IgD-negative memory B cell (primary cell): ENCODE results near the gene MS4A12. TPM values are rescaled to one million over a fixed set of nuclear protein-coding genes. Genes with fewer than 3 reads are reported as not detected.
"Not testable (repeated sequence)": the region's sequence is repeated elsewhere in the genome, so short reads cannot be mapped to it uniquely, and the experiment has no call there.

ENCODE experiments used
- H3K27ac Mint-ChIP-seq, 3 donors: one replicate each; pipeline ENCODE4 v1.8.0; 2020 to 2022; ENCODE audit warnings: mild to moderate bottlenecking in 3 of 3, mixed read lengths in 3 of 3, moderate library complexity in 1 of 3
- H3K27me3 Mint-ChIP-seq: one replicate; pipeline ENCODE4 v1.8.0; 2021; ENCODE audit warnings: mixed read lengths
- H3K36me3 Mint-ChIP-seq: one replicate; pipeline ENCODE4 v1.8.0; 2020; ENCODE audit warnings: mild to moderate bottlenecking, mixed read lengths
- H3K4me1 Mint-ChIP-seq, 3 donors: one replicate each; pipeline ENCODE4 v1.8.0; 2020 to 2022; ENCODE audit warnings: mixed read lengths in 3 of 3, mild to moderate bottlenecking in 1 of 3
- H3K4me3 Mint-ChIP-seq, 4 donors: one replicate each; pipeline ENCODE4 v1.8.0; 2020 to 2022; ENCODE audit warnings: mild to moderate bottlenecking in 4 of 4, mixed read lengths in 4 of 4, moderate library complexity in 3 of 4
- H3K9me3 Mint-ChIP-seq, 3 donors: one replicate each; pipeline ENCODE4 v1.8.0; 2020 to 2021; ENCODE audit warnings: mixed read lengths in 3 of 3, mild to moderate bottlenecking in 1 of 3
- polyA plus RNA-seq: library from polyadenylated mRNA; unstranded; fragments of 300-500 nt; fragmentation: Illumina TruSeq; gene quantifications from one replicate; pipeline ENCODE4 v1.2.3, GENCODE V29; 2021

Gene MS4A12, protein sequence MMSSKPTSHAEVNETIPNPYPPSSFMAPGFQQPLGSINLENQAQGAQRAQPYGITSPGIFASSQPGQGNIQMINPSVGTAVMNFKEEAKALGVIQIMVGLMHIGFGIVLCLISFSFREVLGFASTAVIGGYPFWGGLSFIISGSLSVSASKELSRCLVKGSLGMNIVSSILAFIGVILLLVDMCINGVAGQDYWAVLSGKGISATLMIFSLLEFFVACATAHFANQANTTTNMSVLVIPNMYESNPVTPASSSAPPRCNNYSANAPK
- not detected for polyA plus RNA-seq

DNA sequence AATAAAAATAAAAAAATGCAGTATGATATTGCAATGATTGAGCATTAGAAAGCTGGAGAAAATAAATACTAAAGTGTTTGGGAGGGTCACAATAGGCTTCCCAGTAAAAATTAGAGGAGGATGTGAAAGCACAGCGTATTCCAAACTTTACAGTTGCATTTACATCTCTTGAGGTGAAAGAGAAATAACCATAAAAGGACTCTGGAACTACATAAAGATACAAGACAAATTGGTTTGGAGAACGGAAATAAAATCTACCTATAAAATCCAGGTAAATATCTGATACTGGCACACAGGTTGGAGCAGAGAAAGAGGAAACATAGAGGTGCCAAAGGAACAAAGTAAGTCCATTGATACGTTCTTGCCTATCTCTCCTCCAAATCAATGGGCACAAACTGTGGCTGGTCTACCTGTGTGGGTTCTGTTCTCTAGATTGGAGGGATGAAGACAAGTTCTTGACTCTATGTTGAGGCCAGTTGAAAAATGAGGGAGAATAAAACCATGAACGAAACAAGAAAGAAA is at the start of gene MS4A12:
Gene MS4A12 (plus strand): TSS at position 291 of the 522 bp plus-strand sequence. CDS start 4,541 bp downstream, outside the sequence.
- peaks cover 0 to 3% (median under 1%) of the 10 kb centered on the region in 3 donors for H3K4me1 Mint-ChIP-seq
- H3K9me3 Mint-ChIP-seq: no peaks in the 10 kb centered on the region
- H3K36me3 Mint-ChIP-seq: peaks cover 2% of the 10 kb centered on the region
- H3K4me3 Mint-ChIP-seq: no peak within 1 kb of the TSS
- H3K27me3 Mint-ChIP-seq: no peaks in the 10 kb centered on the region
- H3K27ac Mint-ChIP-seq: no peak within 1 kb of the TSS

DNA sequence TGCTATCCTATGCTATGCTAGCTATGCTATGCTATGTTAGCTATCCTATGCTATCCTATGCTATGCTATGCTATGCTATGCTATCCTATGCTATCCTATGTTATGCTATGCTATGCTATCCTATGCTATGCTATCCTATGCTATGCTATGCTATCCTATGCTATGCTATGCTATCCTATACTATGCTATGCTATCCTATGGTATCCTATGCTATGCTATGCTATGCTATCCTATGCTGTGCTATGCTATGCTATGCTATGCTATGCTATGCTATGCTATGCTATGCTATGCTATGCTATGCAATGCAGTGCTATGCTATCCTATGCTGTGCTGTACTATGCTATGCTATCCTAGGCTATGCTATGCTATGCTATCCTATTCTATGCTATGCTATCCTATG is 45.5 kb upstream of the MS4A12 start:
- H3K27me3 Mint-ChIP-seq: no peaks in the 10 kb centered on the region
- H3K9me3 Mint-ChIP-seq: no peaks in the 10 kb centered on the region
- H3K36me3 Mint-ChIP-seq: peaks cover 2% of the 10 kb centered on the region
- peaks cover 42 to 52% (median 43%) of the 10 kb centered on the region in 3 donors for H3K4me1 Mint-ChIP-seq
- H3K27ac Mint-ChIP-seq: peak overlapping the region in 2 of 3 donors; percentile 85 to 97
- H3K4me3 Mint-ChIP-seq: peak overlapping the region in 2 of 4 donors; percentile 29 to 92

DNA sequence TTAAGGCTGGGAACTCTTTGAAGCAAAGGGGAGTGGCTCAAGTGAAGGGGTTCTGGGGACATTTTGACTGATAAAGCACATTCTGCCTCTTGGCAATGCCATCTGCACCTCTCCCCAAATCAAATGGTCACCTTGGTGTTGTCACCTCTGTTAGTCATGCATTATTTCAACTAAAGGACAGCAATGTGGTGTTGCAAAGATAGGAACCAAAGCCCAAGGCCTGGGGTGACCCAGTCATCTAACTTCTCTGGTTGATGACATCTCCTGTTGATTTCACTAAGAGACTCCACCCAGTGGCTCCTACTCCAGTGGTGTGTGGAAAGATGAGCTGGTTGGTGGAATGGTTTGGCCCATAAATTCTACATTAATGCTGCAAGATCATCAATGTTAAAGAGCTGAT is 44.7 kb upstream of the MS4A12 start:
- Mint-ChIP-seq H3K9me3 (no peaks in the 10 kb centered on the region), H3K27ac (peak overlapping the region in 1 of 3 donors; percentile 62), H3K27me3 (no peaks in the 10 kb centered on the region), H3K4me3 (peak overlapping the region in 1 of 4 donors; percentile 17), H3K4me1 (peaks cover 39 to 49% (median 39%) of the 10 kb centered on the region in 3 donors), H3K36me3 (peaks cover 2% of the 10 kb centered on the region)

DNA sequence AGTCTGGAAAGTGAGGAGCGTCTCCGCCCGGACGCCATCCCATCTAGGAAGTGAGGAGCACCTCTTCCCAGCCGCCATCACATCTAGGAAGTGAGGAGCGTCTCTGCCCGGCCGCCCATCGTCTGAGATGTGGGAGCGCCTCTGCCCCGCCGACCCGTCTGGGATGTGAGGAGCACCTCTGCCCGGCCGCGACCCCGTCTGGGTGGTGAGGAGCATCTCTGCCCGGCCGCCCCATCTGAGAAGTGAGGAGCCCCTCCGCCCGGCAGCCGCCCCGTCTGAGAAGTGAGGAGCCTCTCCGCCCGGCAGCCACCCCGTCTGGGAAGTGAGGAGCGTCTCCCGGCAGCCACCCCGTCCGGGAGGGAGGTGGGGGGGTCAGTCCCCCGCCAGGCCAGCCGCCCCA is 41.4 kb upstream of the MS4A12 start:
- H3K27ac Mint-ChIP-seq, H3K27me3 Mint-ChIP-seq, H3K9me3 Mint-ChIP-seq, H3K4me3 Mint-ChIP-seq, H3K36me3 Mint-ChIP-seq: not testable (repeated sequence)
- H3K4me1 Mint-ChIP-seq: peaks cover 36 to 47% (median 45%) of the 10 kb centered on the region in 3 donors

DNA sequence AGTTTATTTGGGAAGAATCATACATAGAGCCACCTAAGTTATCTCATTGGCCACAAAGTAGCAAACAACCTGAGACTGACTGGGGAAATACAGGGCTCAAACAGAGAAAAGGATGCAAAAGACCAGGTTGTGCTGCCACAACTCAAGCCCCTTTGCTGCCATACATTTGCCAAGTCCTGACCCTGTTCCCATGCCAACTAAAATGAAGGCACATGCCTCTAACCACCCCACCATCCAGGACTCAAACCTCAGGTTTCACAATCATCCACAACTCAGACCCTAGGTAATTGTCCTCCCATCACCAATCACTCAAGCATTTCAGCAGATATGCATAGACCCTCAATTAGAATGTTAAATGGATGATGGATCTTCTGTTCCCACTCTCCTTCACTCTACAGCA is 38.4 kb upstream of the MS4A12 start:
- no peaks in the 10 kb centered on the region for H3K9me3 Mint-ChIP-seq
- H3K4me1 Mint-ChIP-seq: peaks cover 28 to 35% (median 35%) of the 10 kb centered on the region in 3 donors
- peak overlapping the region in 3 of 4 donors; percentile 84 to 98 (median 97) for H3K4me3 Mint-ChIP-seq
- peak overlapping the region; percentile 83 to 95 (median 95) for H3K27ac Mint-ChIP-seq
- H3K36me3 Mint-ChIP-seq: peaks cover 19% of the 10 kb centered on the region
- H3K27me3 Mint-ChIP-seq: no peaks in the 10 kb centered on the region

DNA sequence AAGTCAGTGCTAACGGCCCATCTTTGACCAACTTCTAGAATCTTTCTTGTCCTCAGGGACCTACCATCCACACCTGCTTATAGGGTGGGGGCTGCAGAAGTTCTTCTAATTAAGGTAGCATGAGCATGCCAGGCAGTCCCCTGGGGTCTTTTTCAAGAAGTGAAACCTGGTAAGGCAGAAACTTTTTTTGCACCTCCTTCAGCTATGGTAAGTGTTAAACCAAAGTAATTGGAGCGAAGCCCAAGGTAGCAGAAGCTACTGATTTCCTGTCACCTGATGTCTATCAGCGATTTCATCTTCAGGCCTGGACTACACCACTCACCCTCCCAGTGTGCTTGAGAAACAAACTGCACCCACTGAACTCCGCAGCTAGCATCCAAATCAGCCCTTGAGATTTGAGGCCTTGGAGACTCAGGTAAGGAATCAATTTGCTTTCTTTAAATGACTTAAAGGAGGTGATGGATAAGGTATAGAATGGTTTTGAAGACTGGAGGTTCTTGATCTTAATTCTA is 37.0 kb upstream of the MS4A12 start, which contains the start of gene MS4A1:
Gene MS4A1 (plus strand): TSS at position 317 of the 512 bp plus-strand sequence. CDS start 6,528 bp downstream, outside the sequence.
- Mint-ChIP-seq H3K4me3 (peak within 1 kb of the TSS; percentile 97 to 100 (median 99)), H3K36me3 (peaks cover 21% of the 10 kb centered on the region), H3K27ac (peak within 1 kb of the TSS; percentile 83 to 95 (median 95))

DNA sequence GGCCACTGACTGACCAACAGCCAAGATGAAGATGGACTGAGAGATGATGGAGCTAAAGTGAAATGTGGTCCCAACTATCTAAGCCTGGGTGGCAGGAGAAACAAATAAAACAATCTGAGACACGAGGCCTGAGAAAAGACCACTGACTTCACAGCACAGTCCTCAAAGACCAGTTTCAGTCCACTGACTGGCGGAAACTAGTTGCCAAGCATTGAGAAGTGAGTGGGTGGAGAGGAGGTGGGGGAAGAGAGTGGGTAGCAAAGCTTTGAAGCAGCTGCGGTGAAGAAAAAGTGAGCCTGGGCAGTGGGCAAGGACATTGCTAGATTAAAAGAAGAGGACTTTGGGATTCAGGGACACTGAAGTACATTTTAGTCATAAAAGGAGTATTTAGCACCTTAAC is 35.0 kb upstream of the MS4A12 start:
- peak overlapping the region; percentile 83 to 95 (median 95) for H3K27ac Mint-ChIP-seq
- H3K27me3 Mint-ChIP-seq: no peaks in the 10 kb centered on the region
- peaks cover 42 to 53% (median 52%) of the 10 kb centered on the region in 3 donors for H3K4me1 Mint-ChIP-seq
- H3K9me3 Mint-ChIP-seq: no peaks in the 10 kb centered on the region
- peaks cover 21% of the 10 kb centered on the region for H3K36me3 Mint-ChIP-seq
- peak overlapping the region; percentile 97 to 100 (median 99) for H3K4me3 Mint-ChIP-seq

More for the DNA sequence above, 37.0 kb upstream of the MS4A12 start, which contains the start of gene MS4A1:
- no peaks in the 10 kb centered on the region for H3K9me3 Mint-ChIP-seq
- no peaks in the 10 kb centered on the region for H3K27me3 Mint-ChIP-seq
- H3K4me1 Mint-ChIP-seq: peaks cover 36 to 40% (median 40%) of the 10 kb centered on the region in 3 donors

DNA sequence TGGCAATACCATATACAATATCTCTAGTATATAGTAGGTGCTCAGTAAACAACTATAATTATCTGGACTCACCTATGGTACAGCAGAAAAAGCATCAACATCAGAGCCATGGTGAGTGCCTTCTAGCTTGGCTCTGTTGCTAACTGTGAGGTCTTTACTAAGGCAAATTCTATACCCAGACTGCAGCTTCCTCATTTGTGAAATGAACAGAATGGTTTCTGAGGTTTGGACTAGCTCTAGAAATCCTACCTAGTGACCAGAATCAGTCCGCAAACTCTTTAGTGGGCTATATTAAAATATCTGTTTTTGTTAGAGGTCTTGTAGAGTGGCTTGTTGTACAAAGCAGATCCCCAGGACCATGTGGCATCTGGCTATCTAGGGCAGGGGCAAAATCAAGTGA is 33.2 kb upstream of the MS4A12 start:
- Mint-ChIP-seq H3K27ac (peak overlapping the region; percentile 86 to 91 (median 90)), H3K27me3 (no peaks in the 10 kb centered on the region), H3K9me3 (no peaks in the 10 kb centered on the region), H3K4me1 (peaks cover 53 to 60% (median 57%) of the 10 kb centered on the region in 3 donors), H3K36me3 (peaks cover 25% of the 10 kb centered on the region), H3K4me3 (peak overlapping the region; percentile 84 to 97 (median 95))

DNA sequence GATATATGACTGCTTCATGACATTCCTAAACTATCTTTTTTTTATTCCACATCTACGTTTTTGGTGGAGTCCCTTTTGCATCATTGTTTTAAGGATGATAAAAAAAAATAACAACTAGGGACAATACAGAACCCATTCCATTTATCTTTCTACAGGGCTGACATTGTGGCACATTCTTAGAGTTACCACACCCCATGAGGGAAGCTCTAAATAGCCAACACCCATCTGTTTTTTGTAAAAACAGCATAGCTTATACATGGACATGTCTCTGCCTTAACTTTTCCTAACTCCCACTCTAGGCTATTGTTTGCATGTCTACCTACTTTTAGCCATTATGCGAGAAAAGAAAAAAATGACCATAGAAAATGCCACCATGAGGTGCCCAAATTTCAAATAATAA is 23.7 kb upstream of the MS4A12 start:
- Mint-ChIP-seq H3K9me3 (no peaks in the 10 kb centered on the region), H3K4me1 (peaks cover 40 to 61% (median 50%) of the 10 kb centered on the region in 3 donors), H3K27ac (peak overlapping the region in 1 of 3 donors; percentile 10), H3K4me3 (no peak overlapping the region), H3K27me3 (no peaks in the 10 kb centered on the region), H3K36me3 (peaks cover 10% of the 10 kb centered on the region)

DNA sequence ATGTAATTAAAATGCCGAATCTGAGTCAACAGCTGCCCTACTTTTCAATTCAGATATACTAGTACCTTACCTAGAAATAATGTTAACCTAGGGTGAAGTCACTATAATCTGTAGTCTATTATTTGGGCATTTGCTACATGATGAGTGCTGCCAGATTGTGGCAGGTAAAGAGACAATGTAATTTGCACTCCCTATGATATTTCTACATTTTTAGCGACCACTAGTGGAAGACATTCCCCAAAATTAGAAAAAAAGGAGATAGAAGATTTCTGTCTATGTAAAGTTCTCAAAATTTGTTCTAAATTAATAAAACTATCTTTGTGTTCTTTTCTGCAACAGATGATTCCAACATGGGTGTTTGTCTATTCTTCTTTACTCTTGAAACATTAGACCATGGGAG is 22.9 kb upstream of the MS4A12 start:
- Mint-ChIP-seq H3K4me1 (peaks cover 31 to 55% (median 43%) of the 10 kb centered on the region in 3 donors), H3K4me3 (peak overlapping the region in 1 of 4 donors; percentile 21), H3K27me3 (no peaks in the 10 kb centered on the region), H3K9me3 (no peaks in the 10 kb centered on the region), H3K36me3 (peaks cover 10% of the 10 kb centered on the region), H3K27ac (peak overlapping the region in 2 of 3 donors; percentile 59 to 88)

DNA sequence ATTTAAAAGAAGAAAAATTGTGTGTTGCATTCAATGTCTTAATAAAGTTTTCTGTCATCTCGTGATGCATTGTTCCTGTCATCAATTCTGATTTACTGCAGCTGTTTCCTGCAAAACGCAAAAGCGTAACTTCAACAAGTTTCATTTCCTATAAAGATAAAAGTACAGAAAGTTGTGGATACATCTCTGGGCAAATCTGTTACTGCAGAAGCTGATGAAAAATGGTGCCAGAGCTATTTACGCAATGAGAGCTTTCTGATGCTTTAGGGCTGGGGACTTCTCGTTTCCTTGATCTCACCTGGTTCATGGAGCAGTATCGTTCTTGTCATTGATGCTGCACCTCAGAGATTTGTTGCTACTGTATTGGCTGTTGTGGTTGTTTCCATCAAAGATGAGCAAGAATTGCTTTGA is 15.5 kb upstream of the MS4A12 start:
- Mint-ChIP-seq H3K27ac (peak overlapping the region; percentile 75 to 97 (median 94)), H3K9me3 (peaks cover 0 to 2% (median 0%) of the 10 kb centered on the region in 3 donors), H3K36me3 (peaks cover 4% of the 10 kb centered on the region), H3K4me3 (peak overlapping the region; percentile 47 to 80 (median 60)), H3K4me1 (peaks cover 47 to 53% (median 51%) of the 10 kb centered on the region in 3 donors), H3K27me3 (peaks cover 3% of the 10 kb centered on the region)

DNA sequence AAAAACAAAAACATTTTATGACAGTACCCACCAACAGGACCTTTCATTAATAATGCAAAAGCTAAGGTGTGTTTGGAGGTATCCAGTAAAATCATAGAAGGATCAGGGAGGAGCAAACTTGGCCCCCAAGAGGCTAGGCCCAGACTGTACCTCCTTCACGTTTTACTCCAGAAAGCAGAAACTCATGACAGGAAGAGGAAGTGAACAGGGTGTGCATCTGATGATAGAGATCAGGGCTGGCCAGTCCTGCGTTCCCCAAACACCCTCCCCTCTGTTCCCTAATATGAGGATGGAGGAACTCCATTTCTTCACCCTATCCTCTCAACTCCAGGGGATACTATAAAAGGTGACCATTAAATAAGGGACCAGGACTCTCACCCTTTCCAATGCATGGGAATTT is 10.2 kb upstream of the MS4A12 start:
- H3K4me3 Mint-ChIP-seq: peak overlapping the region; percentile 35 to 93 (median 62)
- H3K27ac Mint-ChIP-seq: peak overlapping the region; percentile 80 to 91 (median 84)
- H3K27me3 Mint-ChIP-seq: peaks cover 3% of the 10 kb centered on the region
- H3K9me3 Mint-ChIP-seq: no peaks in the 10 kb centered on the region
- peaks cover 6% of the 10 kb centered on the region for H3K36me3 Mint-ChIP-seq
- peaks cover 67 to 69% (median 67%) of the 10 kb centered on the region in 3 donors for H3K4me1 Mint-ChIP-seq

DNA sequence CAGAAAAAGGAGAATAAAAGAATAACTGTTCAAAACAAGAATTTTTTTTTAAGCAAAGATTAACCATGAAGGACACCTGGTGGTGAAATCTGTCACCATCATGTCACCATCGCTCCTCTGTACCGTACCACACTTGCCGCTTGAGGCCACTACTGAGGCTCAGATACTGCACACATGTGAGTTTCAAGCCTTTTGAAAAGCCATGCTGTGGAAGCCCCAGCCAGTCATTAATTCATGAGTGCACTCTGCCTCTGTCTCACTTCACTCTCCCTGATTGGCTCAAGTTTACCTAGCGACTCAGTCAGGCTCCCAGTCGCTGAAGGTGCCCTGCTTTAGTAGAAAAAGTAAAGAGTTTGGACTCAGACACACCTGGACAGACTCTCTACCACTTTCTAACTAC is 6.6 kb upstream of the MS4A12 start:
- Mint-ChIP-seq H3K36me3 (peaks cover 4% of the 10 kb centered on the region), H3K4me3 (peak overlapping the region in 1 of 4 donors; percentile 11), H3K4me1 (peaks cover 37 to 40% (median 39%) of the 10 kb centered on the region in 3 donors)

DNA sequence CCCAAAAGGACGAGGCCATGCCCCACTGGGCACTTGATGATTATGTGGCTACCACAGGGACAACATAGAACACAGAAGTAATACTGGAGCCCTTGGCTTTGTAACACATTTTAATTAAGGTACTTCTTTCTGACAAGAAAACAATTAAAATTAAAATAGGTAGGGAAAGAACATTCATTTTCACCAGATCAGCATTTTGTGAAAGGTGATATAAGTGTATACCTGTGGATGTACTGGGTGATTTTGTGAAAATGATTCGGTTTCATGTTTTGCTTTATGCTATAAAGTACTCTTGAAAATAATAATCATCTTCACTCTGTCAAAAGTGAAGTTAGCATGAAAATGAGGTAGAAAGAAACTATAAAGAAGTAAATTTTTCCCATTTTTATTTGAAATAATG is 876 bp downstream of the MS4A12 start:
- peaks cover 2% of the 10 kb centered on the region for H3K36me3 Mint-ChIP-seq
- H3K4me3 Mint-ChIP-seq: no peak overlapping the region
- H3K27me3 Mint-ChIP-seq: no peaks in the 10 kb centered on the region
- H3K9me3 Mint-ChIP-seq: no peaks in the 10 kb centered on the region
- H3K27ac Mint-ChIP-seq: no peak overlapping the region
- peaks cover 6 to 9% (median 7%) of the 10 kb centered on the region in 3 donors for H3K4me1 Mint-ChIP-seq

More for the DNA sequence above, 6.6 kb upstream of the MS4A12 start:
- Mint-ChIP-seq H3K9me3 (no peaks in the 10 kb centered on the region), H3K27ac (peak overlapping the region in 1 of 3 donors; percentile 83), H3K27me3 (no peaks in the 10 kb centered on the region)

DNA sequence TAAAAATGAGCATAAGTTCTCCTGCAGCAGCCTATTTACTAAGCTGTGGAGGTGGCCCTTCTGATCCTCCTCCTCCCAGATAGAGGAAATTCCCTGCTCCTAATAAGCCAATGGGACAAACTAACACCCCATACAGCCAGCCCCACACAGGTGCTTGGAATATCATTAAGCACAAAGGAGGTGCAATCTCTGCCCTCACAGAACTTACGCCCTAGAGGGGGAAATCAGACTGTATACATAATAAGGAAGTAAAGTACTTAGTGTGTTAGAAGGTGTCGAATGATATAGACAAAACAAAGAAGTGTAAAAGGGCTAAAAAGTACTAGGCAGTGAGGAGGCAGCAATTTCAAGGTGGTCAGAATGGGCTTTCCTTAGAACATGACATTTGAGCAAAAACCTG is 5.8 kb downstream of the MS4A12 start:
- H3K27me3 Mint-ChIP-seq: no peaks in the 10 kb centered on the region

More for the DNA sequence above, 5.8 kb downstream of the MS4A12 start:
- peak overlapping the region; percentile 26 to 94 (median 36) for H3K27ac Mint-ChIP-seq
- H3K4me1 Mint-ChIP-seq: peaks cover 14 to 26% (median 23%) of the 10 kb centered on the region in 3 donors
- H3K4me3 Mint-ChIP-seq: peak overlapping the region in 2 of 4 donors; percentile 0 to 31
- H3K9me3 Mint-ChIP-seq: no peaks in the 10 kb centered on the region
- H3K36me3 Mint-ChIP-seq: no peaks in the 10 kb centered on the region
